SK-N-SH (cell line): ENCODE data around the gene PRSS56.

Experiments used
- CHD2 ChIP-seq: fragments of 150-350 bp; IDR thresholded peaks from 2 replicates; pipeline ENCODE4 v1.6.1; 2018; ENCODE audit warnings: low read length; ENCODE audit not compliant: partially characterized antibody
- CTCF ChIP-seq: fragments of 200-600 bp; sonication (generic); IDR thresholded peaks from 2 replicates; pipeline ENCODE4 v1.6.1; 2017; ENCODE audit warnings: antibody characterized with exemption, mild to moderate bottlenecking, moderate library complexity
- ELF1 ChIP-seq: IDR thresholded peaks from 2 replicates; pipeline ENCODE4 v1.4.0; 2012
- EP300 ChIP-seq, 2 experiments: IDR thresholded peaks; 2 replicates each; pipeline versions ENCODE4 v1.4.0 to v1.6.1; 2012; ENCODE audit warnings: borderline replicate concordance in 1 of 2, low read depth in 1 of 2, low read length in 1 of 2
- EZH2phosphoT487 ChIP-seq: fragments of 200-600 bp; sonication (generic); IDR thresholded peaks from 2 replicates; pipeline ENCODE4 v1.6.1; 2017; ENCODE audit warnings: low read depth, mixed run types, mild to moderate bottlenecking, antibody characterized with exemption, moderate library complexity, borderline replicate concordance
- FOXM1 ChIP-seq: IDR thresholded peaks from 2 replicates; pipeline ENCODE4 v1.4.0; 2012; ENCODE audit warnings: low read depth, mild to moderate bottlenecking
- JUND ChIP-seq: IDR thresholded peaks from 2 replicates; pipeline ENCODE4 v1.4.0; 2012
- POLR2AphosphoS5 ChIP-seq: IDR thresholded peaks from 2 replicates; pipeline ENCODE4 v1.6.1; 2012; ENCODE audit warnings: low read depth, low read length
- SIN3A ChIP-seq: IDR thresholded peaks from 2 replicates; pipeline ENCODE4 v1.6.1; 2012; ENCODE audit warnings: low read depth, mild to moderate bottlenecking, low read length, moderate library complexity, borderline replicate concordance
- TEAD4 ChIP-seq: IDR thresholded peaks from 2 replicates; pipeline ENCODE4 v1.4.0; 2012; ENCODE audit warnings: mild to moderate bottlenecking, borderline replicate concordance; ENCODE audit not compliant: insufficient read depth
- USF1 ChIP-seq: IDR thresholded peaks from 2 replicates; pipeline ENCODE4 v1.4.0; 2012; ENCODE audit warnings: low read depth, borderline replicate concordance
- YY1 ChIP-seq: IDR thresholded peaks from 2 replicates; pipeline ENCODE4 v1.4.0; 2012; ENCODE audit warnings: low read depth, mild to moderate bottlenecking
- TF ChIP-seq, protein P1 (sequence below): IDR thresholded peaks from 2 replicates; pipeline ENCODE4 v1.4.0; 2012; ENCODE audit warnings: low read depth
- TF ChIP-seq, protein P2 (sequence below): IDR thresholded peaks from 2 replicates; pipeline ENCODE4 v1.6.1; 2012; ENCODE audit warnings: mild to moderate bottlenecking, low read depth, low read length, moderate library complexity

GRCh38 chr2:232525791-232526371 lies 5.7 kb downstream of the PRSS56 start, which contains the start of gene CHRND:
- no peak for TF ChIP-seq ELF1
- no peak for TF ChIP-seq POLR2AphosphoS5
- TF ChIP-seq FOXM1: no peak
- no peak for TF ChIP-seq CTCF
- TF ChIP-seq CHD2: no peak
- no peak for TF ChIP-seq EP300 (IDR thresholded peaks at IDR 0.05; ENCODE audit: borderline replicate concordance in 1 of 2, low read depth in 1 of 2, low read length in 1 of 2)
- TF ChIP-seq JUND: no peak
- TF ChIP-seq YY1: no peak
- TF ChIP-seq USF1: no peak
- TF ChIP-seq, protein P1, sequence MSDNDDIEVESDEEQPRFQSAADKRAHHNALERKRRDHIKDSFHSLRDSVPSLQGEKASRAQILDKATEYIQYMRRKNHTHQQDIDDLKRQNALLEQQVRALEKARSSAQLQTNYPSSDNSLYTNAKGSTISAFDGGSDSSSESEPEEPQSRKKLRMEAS: no peak
- TF ChIP-seq, protein P2, sequence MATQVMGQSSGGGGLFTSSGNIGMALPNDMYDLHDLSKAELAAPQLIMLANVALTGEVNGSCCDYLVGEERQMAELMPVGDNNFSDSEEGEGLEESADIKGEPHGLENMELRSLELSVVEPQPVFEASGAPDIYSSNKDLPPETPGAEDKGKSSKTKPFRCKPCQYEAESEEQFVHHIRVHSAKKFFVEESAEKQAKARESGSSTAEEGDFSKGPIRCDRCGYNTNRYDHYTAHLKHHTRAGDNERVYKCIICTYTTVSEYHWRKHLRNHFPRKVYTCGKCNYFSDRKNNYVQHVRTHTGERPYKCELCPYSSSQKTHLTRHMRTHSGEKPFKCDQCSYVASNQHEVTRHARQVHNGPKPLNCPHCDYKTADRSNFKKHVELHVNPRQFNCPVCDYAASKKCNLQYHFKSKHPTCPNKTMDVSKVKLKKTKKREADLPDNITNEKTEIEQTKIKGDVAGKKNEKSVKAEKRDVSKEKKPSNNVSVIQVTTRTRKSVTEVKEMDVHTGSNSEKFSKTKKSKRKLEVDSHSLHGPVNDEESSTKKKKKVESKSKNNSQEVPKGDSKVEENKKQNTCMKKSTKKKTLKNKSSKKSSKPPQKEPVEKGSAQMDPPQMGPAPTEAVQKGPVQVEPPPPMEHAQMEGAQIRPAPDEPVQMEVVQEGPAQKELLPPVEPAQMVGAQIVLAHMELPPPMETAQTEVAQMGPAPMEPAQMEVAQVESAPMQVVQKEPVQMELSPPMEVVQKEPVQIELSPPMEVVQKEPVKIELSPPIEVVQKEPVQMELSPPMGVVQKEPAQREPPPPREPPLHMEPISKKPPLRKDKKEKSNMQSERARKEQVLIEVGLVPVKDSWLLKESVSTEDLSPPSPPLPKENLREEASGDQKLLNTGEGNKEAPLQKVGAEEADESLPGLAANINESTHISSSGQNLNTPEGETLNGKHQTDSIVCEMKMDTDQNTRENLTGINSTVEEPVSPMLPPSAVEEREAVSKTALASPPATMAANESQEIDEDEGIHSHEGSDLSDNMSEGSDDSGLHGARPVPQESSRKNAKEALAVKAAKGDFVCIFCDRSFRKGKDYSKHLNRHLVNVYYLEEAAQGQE: no peak
- no peak for TF ChIP-seq EZH2phosphoT487
- TF ChIP-seq SIN3A: no peak
- no peak for TF ChIP-seq TEAD4
